Astrocyte (in vitro differentiated cells and primary cell): ENCODE data around the gene TEAD4. TPM values are rescaled to one million over a fixed set of nuclear protein-coding genes. Genes with fewer than 3 reads are reported as not detected.

Experiments
- DNase-seq: peaks from one replicate; pipeline ENCODE4 v3.0.0-alpha.2; 2010; ENCODE audit warnings: low read depth
- FAIRE-seq: peaks from 2 replicates; lab custom pipeline; 2011; peaks lifted over from hg19 to GRCh38; lab: Jason Lieb, UNC
- H2AFZ ChIP-seq: 2 replicates; pipeline ENCODE4 v1.6.0; 2012; ENCODE audit warnings: low read depth, low read length, inconsistent platforms
- H3K27ac ChIP-seq: 2 replicates; pipeline ENCODE4 v1.5.1; 2011; ENCODE audit warnings: low read depth, low read length, inconsistent platforms
- H3K27me3 ChIP-seq: 2 replicates; pipeline ENCODE4 v1.6.0; 2011; ENCODE audit warnings: low read length, inconsistent platforms; ENCODE audit not compliant: insufficient read depth
- H3K36me3 ChIP-seq: 2 replicates; pipeline ENCODE4 v1.5.1; 2011; ENCODE audit warnings: low read length, inconsistent platforms; ENCODE audit not compliant: insufficient read depth
- H3K4me1 ChIP-seq: 2 replicates; pipeline ENCODE4 v1.5.1; 2011; ENCODE audit warnings: low read length, inconsistent platforms; ENCODE audit not compliant: insufficient read depth
- H3K4me2 ChIP-seq: 2 replicates; pipeline ENCODE4 v1.6.0; 2012; ENCODE audit warnings: low read length, inconsistent platforms
- H3K4me3 ChIP-seq: 2 replicates; pipeline ENCODE4 v1.5.1; 2011; ENCODE audit warnings: low read depth, mild to moderate bottlenecking, low read length, inconsistent platforms; ENCODE audit not compliant: insufficient read depth
- H3K79me2 ChIP-seq: 2 replicates; pipeline ENCODE4 v1.6.0; 2012; ENCODE audit warnings: mild to moderate bottlenecking, low read length, inconsistent platforms; ENCODE audit not compliant: insufficient read depth
- H3K9ac ChIP-seq: 2 replicates; pipeline ENCODE4 v1.6.0; 2012; ENCODE audit warnings: mild to moderate bottlenecking, low read length, inconsistent platforms
- H3K9me3 ChIP-seq: 2 replicates; pipeline ENCODE4 v1.5.1; 2012; ENCODE audit warnings: low read depth, mild to moderate bottlenecking, low read length, inconsistent platforms; ENCODE audit not compliant: insufficient read depth
- H4K20me1 ChIP-seq: 2 replicates; pipeline ENCODE4 v1.6.0; 2012; ENCODE audit warnings: low read length, inconsistent platforms; ENCODE audit not compliant: insufficient read depth
- H3K27ac Mint-ChIP-seq: one replicate; pipeline ENCODE4 v1.8.0; 2021; ENCODE audit warnings: mild to moderate bottlenecking, mixed read lengths; ENCODE audit not compliant: unreplicated experiment
- H3K27me3 Mint-ChIP-seq: one replicate; pipeline ENCODE4 v1.8.0; 2021; ENCODE audit warnings: low read depth, mixed read lengths; ENCODE audit not compliant: unreplicated experiment
- H3K36me3 Mint-ChIP-seq: one replicate; pipeline ENCODE4 v1.8.0; 2021; ENCODE audit warnings: low read depth, mixed read lengths; ENCODE audit not compliant: unreplicated experiment
- H3K4me1 Mint-ChIP-seq: one replicate; pipeline ENCODE4 v1.8.0; 2021; ENCODE audit warnings: low read depth, mixed read lengths; ENCODE audit not compliant: unreplicated experiment
- H3K4me3 Mint-ChIP-seq: one replicate; pipeline ENCODE4 v1.8.0; 2021; ENCODE audit warnings: mild to moderate bottlenecking, moderate library complexity, mixed read lengths; ENCODE audit not compliant: unreplicated experiment
- H3K9me3 Mint-ChIP-seq: one replicate; pipeline ENCODE4 v1.8.0; 2021; ENCODE audit warnings: mild to moderate bottlenecking, mixed read lengths; ENCODE audit not compliant: unreplicated experiment
- CTCF ChIP-seq: IDR thresholded peaks from 2 replicates; pipeline ENCODE4 v1.5.1; 2011; ENCODE audit warnings: low read depth, mild to moderate bottlenecking, inconsistent platforms, low read length, moderate library complexity; ENCODE audit not compliant: insufficient read depth
- EZH2 ChIP-seq: IDR thresholded peaks from 2 replicates; pipeline ENCODE4 v1.6.1; 2012; ENCODE audit warnings: mild to moderate bottlenecking, low read length, inconsistent platforms; ENCODE audit not compliant: insufficient read depth
- total RNA-seq: library from RNA; stranded (reverse); gene quantifications from 2 replicates; pipeline ENCODE4 v1.2.1, GENCODE V29; 2021

TEAD4 gene
- total RNA-seq, 1 donor from 2014 or later: 19.1 TPM

- DNase-seq: no peak
- no peaks in the 10 kb centered on the region for H3K9me3 ChIP-seq
- FAIRE-seq: no peak
- no peaks in the 10 kb centered on the region for H4K20me1 ChIP-seq
- no peaks in the 10 kb centered on the region for H3K4me1 ChIP-seq
- Mint-ChIP-seq H3K36me3 (peaks cover 2% of the 10 kb centered on the region), H3K9me3 (no peaks in the 10 kb centered on the region), H3K4me3 (no peak overlapping the region), H3K27me3 (peaks cover 25% of the 10 kb centered on the region), H3K4me1 (peaks cover 1% of the 10 kb centered on the region), H3K27ac (no peak overlapping the region)
- H3K4me2 ChIP-seq: no peak overlapping the region
- no peaks in the 10 kb centered on the region for H3K27me3 ChIP-seq
- H3K79me2 ChIP-seq: no peaks in the 10 kb centered on the region
- H3K27ac ChIP-seq: no peak overlapping the region
- no peak overlapping the region for H3K9ac ChIP-seq
- H2AFZ ChIP-seq: no peak overlapping the region
- no peak overlapping the region for H3K4me3 ChIP-seq
- no peak for TF ChIP-seq CTCF
- no peak for TF ChIP-seq EZH2
- no peaks in the 10 kb centered on the region for H3K36me3 ChIP-seq
Observed at GRCh38 chr12:3048540-3048939, 89.3 kb downstream of the TEAD4 start.

- Mint-ChIP-seq H3K27me3 (peaks cover 25% of the 10 kb centered on the region), H3K36me3 (no peaks in the 10 kb centered on the region), H3K27ac (no peak overlapping the region), H3K9me3 (no peaks in the 10 kb centered on the region), H3K4me1 (peaks cover 1% of the 10 kb centered on the region), H3K4me3 (no peak overlapping the region)
- Histone ChIP-seq H3K4me3 (no peak overlapping the region), H3K27ac (no peak overlapping the region), H4K20me1 (no peaks in the 10 kb centered on the region), H3K4me1 (no peaks in the 10 kb centered on the region), H3K4me2 (no peak overlapping the region), H2AFZ (no peak overlapping the region), H3K9ac (no peak overlapping the region), H3K9me3 (no peaks in the 10 kb centered on the region), H3K27me3 (no peaks in the 10 kb centered on the region), H3K36me3 (no peaks in the 10 kb centered on the region), H3K79me2 (no peaks in the 10 kb centered on the region)
- DNase-seq (no peak), FAIRE-seq (no peak)
- no peak for TF ChIP-seq CTCF
- TF ChIP-seq EZH2: no peak
Observed at GRCh38 chr12:3049176-3049575, 90.0 kb downstream of the TEAD4 start.

- Histone ChIP-seq H3K9me3 (no peaks in the 10 kb centered on the region), H3K9ac (no peak overlapping the region), H3K4me2 (no peak overlapping the region), H3K4me1 (no peaks in the 10 kb centered on the region), H2AFZ (no peak overlapping the region), H3K36me3 (no peaks in the 10 kb centered on the region), H3K27me3 (no peaks in the 10 kb centered on the region), H4K20me1 (no peaks in the 10 kb centered on the region), H3K4me3 (no peak overlapping the region), H3K79me2 (no peaks in the 10 kb centered on the region), H3K27ac (no peak overlapping the region)
- TF ChIP-seq CTCF (no peak), EZH2 (no peak)
- no peak overlapping the region for H3K4me3 Mint-ChIP-seq
- H3K27ac Mint-ChIP-seq: no peak overlapping the region
- FAIRE-seq (no peak), DNase-seq (no peak)
- H3K36me3 Mint-ChIP-seq: no peaks in the 10 kb centered on the region
- no peaks in the 10 kb centered on the region for H3K9me3 Mint-ChIP-seq
- H3K4me1 Mint-ChIP-seq: peaks cover 1% of the 10 kb centered on the region
- H3K27me3 Mint-ChIP-seq: peaks cover 25% of the 10 kb centered on the region
Observed at GRCh38 chr12:3049611-3050249, 90.5 kb downstream of the TEAD4 start.
